Mucosa of rectum (tissue), 2 donors: ENCODE data around the gene MYB.

Experiments used
- H3K27ac ChIP-seq, 2 donors: one replicate each; pipeline ENCODE4 v1.7.0; 2013; ENCODE audit warnings: inconsistent platforms in 2 of 2, low read depth in 2 of 2, low read length in 2 of 2
- H3K27me3 ChIP-seq, 2 donors: one replicate each; pipeline ENCODE4 v1.7.0; 2013; ENCODE audit warnings: low read length in 2 of 2; ENCODE audit not compliant: control insufficient read depth in 2 of 2, insufficient read depth in 2 of 2
- H3K36me3 ChIP-seq, 2 donors: one replicate each; pipeline ENCODE4 v1.7.0; 2013; ENCODE audit warnings: low read length in 2 of 2; ENCODE audit not compliant: control insufficient read depth in 2 of 2, insufficient read depth in 2 of 2
- H3K4me1 ChIP-seq, 2 donors: one replicate each; pipeline ENCODE4 v1.7.0; 2013; ENCODE audit warnings: low read length in 2 of 2, mild to moderate bottlenecking in 1 of 2; ENCODE audit not compliant: control insufficient read depth in 2 of 2, insufficient read depth in 2 of 2
- H3K4me3 ChIP-seq, 2 donors: one replicate each; pipeline ENCODE4 v1.7.0; 2013; ENCODE audit warnings: low read length in 2 of 2
- H3K9ac ChIP-seq, 2 donors: one replicate each; pipeline ENCODE4 v1.7.0; 2013; ENCODE audit warnings: low read length in 2 of 2, low read depth in 1 of 2, mild to moderate bottlenecking in 1 of 2
- H3K9me3 ChIP-seq, 2 donors: one replicate each; pipeline ENCODE4 v1.7.0; 2013; ENCODE audit warnings: low read length in 2 of 2; ENCODE audit not compliant: control insufficient read depth in 2 of 2
- donor health status: healthy.
- donor health status: Normal muscosa, but diverticular disease.

MYB gene

GRCh38 chr6:135176058-135176457 is 5.0 kb upstream of the MYB start:
- H3K4me1 ChIP-seq, result peaks cover 0 to 2% of the 10 kb centered on the region in 2 donors
- no peaks in the 10 kb centered on the region for H3K27me3 ChIP-seq
- no peaks in the 10 kb centered on the region for H3K9me3 ChIP-seq
- H3K4me3 ChIP-seq, result no peak overlapping the region
- H3K9ac ChIP-seq, result no peak overlapping the region
- no peaks in the 10 kb centered on the region for H3K36me3 ChIP-seq
- no peak overlapping the region for H3K27ac ChIP-seq

DNA sequence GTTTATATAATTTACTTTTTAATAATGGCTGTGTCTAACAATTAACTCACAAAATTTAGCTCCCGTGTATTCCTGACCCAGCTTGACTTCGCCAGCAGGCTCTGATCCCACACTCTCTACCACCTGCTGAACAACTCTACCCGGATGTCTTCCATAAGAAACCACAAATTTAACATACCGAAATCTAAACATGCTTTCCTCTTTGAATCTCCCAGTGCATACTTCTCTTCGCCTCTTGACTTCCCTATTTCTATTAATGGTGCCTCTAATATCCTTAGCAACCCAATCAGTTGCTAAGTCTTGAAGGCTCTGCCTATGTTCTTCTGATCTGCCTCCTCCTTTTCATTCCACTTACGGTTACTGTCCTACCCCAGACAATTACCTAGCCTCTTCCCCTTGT is 4.6 kb upstream of the MYB start:
- Histone ChIP-seq H3K9ac (no peak overlapping the region), H3K27ac (no peak overlapping the region), H3K36me3 (no peaks in the 10 kb centered on the region), H3K27me3 (no peaks in the 10 kb centered on the region), H3K4me3 (no peak overlapping the region), H3K4me1 (peaks cover 0 to 2% of the 10 kb centered on the region in 2 donors), H3K9me3 (no peaks in the 10 kb centered on the region)

GRCh38 chr6:135179372-135179771 is 1.7 kb upstream of the MYB start:
- Histone ChIP-seq H3K4me3 (no peak overlapping the region), H3K27ac (no peak overlapping the region), H3K36me3 (no peaks in the 10 kb centered on the region), H3K4me1 (peaks cover 6 to 9% of the 10 kb centered on the region in 2 donors), H3K27me3 (peaks cover 2 to 3% of the 10 kb centered on the region in 2 donors), H3K9me3 (no peaks in the 10 kb centered on the region), H3K9ac (no peak overlapping the region)

- Histone ChIP-seq H3K9me3 (no peaks in the 10 kb centered on the region), H3K27me3 (peaks cover 2 to 3% of the 10 kb centered on the region in 2 donors), H3K27ac (peak overlapping the region in 1 of 2 donors; percentile 38), H3K4me1 (peaks cover 6 to 9% of the 10 kb centered on the region in 2 donors), H3K36me3 (no peaks in the 10 kb centered on the region), H3K9ac (peak overlapping the region; percentile 26 to 32), H3K4me3 (peak overlapping the region; percentile 69 to 84)
Observed at GRCh38 chr6:135179920-135180541, 1.1 kb upstream of the MYB start.

- Histone ChIP-seq H3K36me3 (no peaks in the 10 kb centered on the region), H3K4me3 (peak overlapping the region; percentile 84 to 92), H3K9ac (peak overlapping the region; percentile 64 to 65), H3K27me3 (peaks cover 2 to 3% of the 10 kb centered on the region in 2 donors), H3K9me3 (no peaks in the 10 kb centered on the region), H3K27ac (peak overlapping the region; percentile 71 to 75), H3K4me1 (peaks cover 6 to 8% of the 10 kb centered on the region in 2 donors)
Observed at GRCh38 chr6:135181333-135182070, 394 bp downstream of the MYB start.

GRCh38 chr6:135182071-135183001 is 1.2 kb downstream of the MYB start:
- Histone ChIP-seq H3K27me3 (peaks cover 2 to 3% of the 10 kb centered on the region in 2 donors), H3K4me3 (peak overlapping the region; percentile 84 to 92), H3K9ac (peak overlapping the region; percentile 64 to 65), H3K4me1 (peaks cover 6 to 7% of the 10 kb centered on the region in 2 donors), H3K36me3 (no peaks in the 10 kb centered on the region), H3K9me3 (no peaks in the 10 kb centered on the region), H3K27ac (peak overlapping the region; percentile 71 to 75)

DNA sequence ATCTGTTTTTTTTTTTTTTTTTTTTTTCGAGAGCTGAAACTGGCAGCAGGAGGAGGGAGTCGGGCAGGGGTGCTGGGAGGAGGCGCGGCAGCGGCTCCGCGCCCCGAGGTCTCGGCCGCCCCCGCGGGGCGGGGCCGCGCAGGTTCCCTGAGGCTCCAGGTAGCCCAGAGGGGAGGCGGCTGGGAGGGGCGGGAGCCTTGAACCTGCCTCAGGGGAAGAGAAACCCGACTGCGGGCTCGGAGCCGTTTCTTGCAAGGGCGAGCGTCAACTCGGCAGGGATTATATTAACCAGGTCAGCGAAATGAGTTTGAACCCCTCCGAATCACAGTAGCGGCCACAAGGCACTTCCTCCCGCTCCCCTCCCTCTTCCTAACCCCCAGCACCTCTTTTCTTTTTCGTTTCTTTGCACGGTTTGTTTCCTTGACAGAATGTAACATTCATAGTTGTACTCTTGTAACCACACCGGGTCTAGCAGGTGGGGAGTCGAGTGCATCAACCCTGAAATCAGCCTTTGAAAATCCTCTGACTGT is 2.0 kb downstream of the MYB start:
- Histone ChIP-seq H3K9me3 (no peaks in the 10 kb centered on the region), H3K27me3 (peaks cover 2 to 3% of the 10 kb centered on the region in 2 donors), H3K27ac (peak overlapping the region; percentile 71 to 75), H3K36me3 (peaks cover 0 to 3% of the 10 kb centered on the region in 2 donors), H3K4me3 (peak overlapping the region; percentile 84 to 92), H3K4me1 (peaks cover 6 to 7% of the 10 kb centered on the region in 2 donors), H3K9ac (peak overlapping the region; percentile 64 to 76)

DNA sequence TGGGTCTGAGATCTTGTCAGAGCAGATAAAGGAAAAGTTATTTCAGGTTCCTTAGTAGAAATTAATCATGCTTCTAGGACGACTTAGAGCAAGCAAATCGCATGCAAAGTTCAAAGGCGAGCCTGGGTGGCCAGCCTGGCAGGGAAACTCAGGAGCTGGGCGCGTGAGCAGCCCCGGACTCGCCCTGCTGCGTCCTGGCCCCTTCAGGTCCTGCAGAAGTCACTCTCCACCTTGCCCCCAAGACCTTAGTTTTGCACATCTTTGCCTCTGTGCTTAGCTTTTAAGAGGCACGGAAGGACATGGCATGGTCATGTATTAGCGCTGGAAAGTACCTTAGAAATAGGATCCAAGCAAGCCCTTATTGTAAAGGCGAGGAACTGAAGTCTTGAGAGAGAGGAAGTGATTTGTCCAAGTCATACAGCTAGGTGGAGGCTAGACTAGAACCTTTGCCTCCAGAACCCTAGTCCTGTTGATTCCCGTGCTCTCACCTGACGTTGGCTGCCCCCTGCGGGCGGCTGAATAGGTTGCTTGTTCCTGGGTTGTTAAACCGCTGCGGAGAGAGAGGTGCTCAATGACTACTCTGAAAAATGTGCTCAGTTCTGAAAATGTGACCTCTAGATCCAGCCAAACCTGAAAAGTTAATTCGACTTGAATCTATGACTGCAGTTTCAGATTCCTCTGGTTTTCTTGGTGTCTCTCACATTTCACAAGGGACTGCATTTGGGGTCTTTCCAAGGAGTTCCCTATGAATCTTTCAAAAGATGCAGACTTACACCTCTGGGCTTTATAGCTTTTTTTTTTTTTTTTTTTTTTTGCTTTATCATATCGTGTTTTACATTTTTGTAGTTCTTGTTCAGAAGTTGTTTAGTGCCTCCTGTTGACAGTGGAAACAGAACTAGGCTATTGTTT is 2.7 kb downstream of the MYB start:
- Histone ChIP-seq H3K4me1 (peaks cover 6 to 7% of the 10 kb centered on the region in 2 donors), H3K9ac (peak overlapping the region; percentile 64 to 76), H3K27ac (peak overlapping the region; percentile 48 to 71), H3K4me3 (peak overlapping the region; percentile 84 to 92), H3K36me3 (peaks cover 3 to 6% of the 10 kb centered on the region in 2 donors), H3K27me3 (peaks cover 2 to 3% of the 10 kb centered on the region in 2 donors), H3K9me3 (no peaks in the 10 kb centered on the region)

DNA sequence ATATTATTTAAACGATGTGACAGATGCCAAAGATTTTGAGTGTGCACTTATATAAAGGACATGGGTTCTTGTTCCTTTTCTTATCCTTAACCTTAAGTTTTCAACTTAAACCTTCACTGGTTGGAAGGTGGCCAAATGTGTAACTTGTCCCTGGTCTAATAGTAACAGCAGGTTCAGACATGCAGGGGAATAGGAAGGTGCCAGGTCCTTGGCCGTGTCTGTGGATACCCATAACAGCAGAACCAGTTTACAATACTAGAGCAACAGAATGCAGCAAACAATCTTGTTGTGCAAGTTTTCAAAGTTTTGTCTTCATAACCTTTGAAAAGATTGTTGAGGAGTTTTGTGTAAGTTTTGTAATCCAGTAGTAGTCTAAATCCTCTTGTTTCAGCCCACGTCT is 4.4 kb downstream of the MYB start:
- H3K9me3 ChIP-seq, result no peaks in the 10 kb centered on the region
- peaks cover 2 to 3% of the 10 kb centered on the region in 2 donors for H3K27me3 ChIP-seq
- H3K4me3 ChIP-seq, result no peak overlapping the region
- peaks cover 6 to 7% of the 10 kb centered on the region in 2 donors for H3K4me1 ChIP-seq
- H3K36me3 ChIP-seq, result peaks cover 12 to 14% of the 10 kb centered on the region in 2 donors
- no peak overlapping the region for H3K9ac ChIP-seq
- H3K27ac ChIP-seq, result no peak overlapping the region
